Activated naive CD8-positive, alpha-beta T cell treated with anti-CD3 and anti-CD28 coated beads, Interleukin-2, amount 10 ng/mL, durations not matched to agents 7 days and 5 days (primary cell): ENCODE results near the gene EXT2. TPM values are rescaled to one million over a fixed set of nuclear protein-coding genes. Genes with fewer than 3 reads are reported as not detected.

Experiments used
- ATAC-seq: fragments of 150-1000 bp; cut with Tn5 transposase; one replicate; pipeline ENCODE4 v1.10.0; 2021; ENCODE audit warnings: low read depth, moderate library complexity
- POLR2A ChIA-PET: fragments of 350-600 bp; sonication (Branson Sonifier 250); formaldehyde crosslinking; loops from one replicate; lab custom pipeline; 2021; ENCODE audit warnings: antibody characterized with exemption; lab: Charles Lee
- DNase-seq: peaks from one replicate; pipeline ENCODE4 v3.0.0; 2021
- H3K27ac Mint-ChIP-seq: one replicate; pipeline ENCODE4 v1.8.0; 2022; ENCODE audit warnings: mild to moderate bottlenecking, mixed read lengths
- H3K27me3 Mint-ChIP-seq: one replicate; pipeline ENCODE4 v1.8.0; 2022; ENCODE audit warnings: mild to moderate bottlenecking, moderate library complexity, mixed read lengths
- H3K36me3 Mint-ChIP-seq: one replicate; pipeline ENCODE4 v1.8.0; 2021; ENCODE audit warnings: mild to moderate bottlenecking, mixed read lengths
- H3K4me1 Mint-ChIP-seq: one replicate; pipeline ENCODE4 v1.8.0; 2021; ENCODE audit warnings: mixed read lengths
- H3K4me3 Mint-ChIP-seq: one replicate; pipeline ENCODE4 v1.8.0; 2022; ENCODE audit warnings: mild to moderate bottlenecking, moderate library complexity, mixed read lengths
- H3K9me3 Mint-ChIP-seq: one replicate; pipeline ENCODE4 v1.8.0; 2021; ENCODE audit warnings: mixed read lengths
- total RNA-seq, 2 experiments: library from RNA; stranded (reverse); gene quantifications; one replicate each; pipeline ENCODE4 v1.2.3, GENCODE V29; 2021

EXT2 gene
- total RNA-seq, 2 experiments from 2014 or later, result 26.3 to 28.8 TPM

GRCh38 chr11:44258839-44259420 lies 163.5 kb downstream of the EXT2 start:
- POLR2A ChIA-PET, result no interaction called here
- no peak overlapping the region for H3K27ac Mint-ChIP-seq
- no peak for ATAC-seq

GRCh38 chr11:44260081-44260480 lies 164.6 kb downstream of the EXT2 start:
- Mint-ChIP-seq H3K27me3 (peaks cover 8% of the 10 kb centered on the region), H3K4me3 (no peak overlapping the region), H3K4me1 (peaks cover 25% of the 10 kb centered on the region), H3K36me3 (peaks cover 4% of the 10 kb centered on the region), H3K27ac (no peak overlapping the region), H3K9me3 (no peaks in the 10 kb centered on the region)
- POLR2A ChIA-PET, result no interaction called here
- DNase-seq (no peak), ATAC-seq (no peak)

More at GRCh38 chr11:44258839-44259420, 163.5 kb downstream of the EXT2 start:
- no peaks in the 10 kb centered on the region for H3K9me3 Mint-ChIP-seq
- peaks cover 4% of the 10 kb centered on the region for H3K36me3 Mint-ChIP-seq
- no peak for DNase-seq
- H3K4me1 Mint-ChIP-seq, result peaks cover 25% of the 10 kb centered on the region
- no peak overlapping the region for H3K4me3 Mint-ChIP-seq
- H3K27me3 Mint-ChIP-seq, result peaks cover 10% of the 10 kb centered on the region

DNA sequence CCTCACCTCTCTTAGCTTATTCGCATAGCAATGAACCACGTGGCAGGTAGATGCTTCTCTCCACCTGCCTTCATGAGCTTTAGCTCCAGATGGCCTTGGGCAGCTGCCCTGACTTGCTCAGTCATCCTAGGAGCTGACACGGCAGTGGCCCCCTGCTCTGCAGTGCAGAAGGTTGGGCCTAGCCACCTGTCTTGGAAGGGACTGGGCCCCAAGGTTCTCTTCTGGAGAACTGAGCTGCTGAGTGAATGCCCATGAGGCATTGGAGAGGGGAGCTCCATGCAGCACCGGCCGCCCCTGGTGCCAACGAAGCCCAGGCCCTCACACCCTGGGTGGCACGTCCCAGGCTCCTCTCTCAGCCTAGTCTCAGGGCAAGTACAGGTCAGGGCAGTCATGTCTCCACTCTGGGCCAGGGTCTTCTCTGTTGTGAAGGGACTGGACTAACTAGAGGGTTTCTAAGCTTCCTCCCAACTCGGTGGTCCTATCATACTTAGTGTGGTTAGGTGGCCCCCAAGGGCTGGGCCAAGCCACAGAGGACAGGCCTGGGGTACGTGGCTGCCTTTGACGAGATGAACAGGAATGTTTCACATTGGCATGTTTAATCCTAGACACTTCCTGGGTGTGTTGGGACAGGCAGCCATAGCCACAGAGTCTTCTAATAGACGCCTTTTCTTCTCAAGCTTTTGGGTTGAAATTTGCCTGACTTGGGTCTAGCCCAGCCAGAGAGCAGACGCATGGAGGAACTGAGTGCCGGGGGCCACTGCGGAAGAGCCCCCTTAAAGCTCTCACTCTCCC lies 166.5 kb downstream of the EXT2 start:
- no peaks in the 10 kb centered on the region for H3K9me3 Mint-ChIP-seq
- H3K4me3 Mint-ChIP-seq, result no peak overlapping the region
- H3K27ac Mint-ChIP-seq, result no peak overlapping the region
- peaks cover 9% of the 10 kb centered on the region for H3K27me3 Mint-ChIP-seq
- DNase-seq (no peak), ATAC-seq (no peak)
- POLR2A ChIA-PET, result no interaction called here
- peaks cover 19% of the 10 kb centered on the region for H3K4me1 Mint-ChIP-seq
- peaks cover 4% of the 10 kb centered on the region for H3K36me3 Mint-ChIP-seq

DNA sequence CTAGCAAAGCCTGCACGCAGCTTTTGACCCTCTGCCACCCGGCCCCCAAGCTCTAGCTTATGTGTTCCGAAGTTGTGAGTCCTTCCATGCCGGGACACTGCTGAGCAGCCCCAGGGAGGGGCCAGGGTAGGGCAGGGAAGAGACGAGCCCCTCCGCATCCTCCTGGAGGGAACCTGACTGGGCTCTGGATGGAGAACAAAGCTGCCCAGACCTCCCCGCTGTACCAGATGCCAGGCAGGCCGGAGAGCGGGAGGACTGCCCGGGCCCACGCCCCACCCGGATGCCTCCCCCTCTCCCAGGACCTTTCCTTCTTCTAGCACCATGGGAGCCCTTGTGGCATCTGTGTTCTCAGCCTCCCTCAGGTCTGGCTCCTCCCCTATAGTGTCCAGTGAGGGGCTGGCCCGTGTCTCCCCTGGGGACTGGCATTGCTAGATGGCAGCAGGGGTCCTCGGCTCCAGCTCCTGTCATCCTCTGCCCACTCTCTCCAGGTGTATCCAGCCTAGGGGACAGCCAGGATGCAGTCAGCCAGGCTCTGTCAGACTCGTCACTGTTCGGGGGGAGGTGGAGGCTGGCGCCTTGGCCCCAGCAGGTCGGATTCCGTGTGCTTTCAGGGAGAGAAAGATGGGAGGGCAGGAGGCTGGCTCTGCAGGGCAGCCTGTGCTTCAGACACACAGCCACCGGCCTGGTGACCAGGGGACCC lies 168.4 kb downstream of the EXT2 start:
- ATAC-seq (no peak), DNase-seq (no peak)
- Mint-ChIP-seq H3K4me1 (peaks cover 7% of the 10 kb centered on the region), H3K27ac (no peak overlapping the region), H3K36me3 (no peaks in the 10 kb centered on the region), H3K27me3 (peaks cover 11% of the 10 kb centered on the region), H3K4me3 (no peak overlapping the region), H3K9me3 (no peaks in the 10 kb centered on the region)
- POLR2A ChIA-PET, result no interaction called here

DNA sequence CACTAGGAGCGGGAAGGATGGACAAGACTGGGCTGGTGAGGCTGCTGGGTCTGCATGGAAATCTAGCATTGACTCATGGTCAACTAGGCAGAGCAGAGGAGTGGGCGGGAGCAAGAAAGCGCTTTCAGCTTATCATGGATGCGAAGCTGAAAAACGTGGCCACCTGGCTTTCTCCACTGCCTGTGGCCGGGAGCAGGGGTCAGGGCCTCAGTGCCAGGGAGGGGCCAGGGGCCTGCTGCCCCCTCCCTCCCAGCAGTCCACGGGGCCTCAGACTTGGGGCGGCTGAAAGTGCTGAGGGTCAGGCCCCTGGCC lies 168.9 kb downstream of the EXT2 start:
- Mint-ChIP-seq H3K27ac (no peak overlapping the region), H3K9me3 (no peaks in the 10 kb centered on the region), H3K36me3 (no peaks in the 10 kb centered on the region), H3K4me1 (peaks cover 3% of the 10 kb centered on the region), H3K27me3 (peaks cover 11% of the 10 kb centered on the region), H3K4me3 (no peak overlapping the region)
- POLR2A ChIA-PET, result no interaction called here
- ATAC-seq (no peak), DNase-seq (no peak)

DNA sequence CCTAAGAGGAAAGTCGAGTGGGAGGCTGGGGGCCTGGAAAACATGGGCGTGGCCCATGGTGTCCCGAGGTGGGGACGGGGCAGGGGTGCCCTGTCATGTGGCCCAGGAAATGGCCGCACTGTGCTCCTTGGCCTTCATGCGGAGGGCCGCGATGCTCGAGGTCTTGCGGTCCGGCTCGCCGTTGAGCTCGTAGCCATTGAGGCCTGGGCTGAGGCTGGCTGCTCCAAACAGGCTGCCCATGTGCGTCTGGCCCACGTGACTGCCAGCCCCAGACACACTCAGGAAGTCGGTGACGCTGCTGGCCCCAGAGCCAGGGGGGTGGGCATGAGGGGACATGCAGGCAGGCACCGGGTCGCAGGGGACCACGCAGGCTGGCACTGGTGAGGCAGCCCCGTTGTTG lies 169.3 kb downstream of the EXT2 start:
- no peak overlapping the region for H3K27ac Mint-ChIP-seq
- H3K4me3 Mint-ChIP-seq, result no peak overlapping the region
- peaks cover 10% of the 10 kb centered on the region for H3K27me3 Mint-ChIP-seq
- POLR2A ChIA-PET, result no interaction called here
- DNase-seq, result no peak
- H3K9me3 Mint-ChIP-seq, result no peaks in the 10 kb centered on the region
- no peak for ATAC-seq
- H3K4me1 Mint-ChIP-seq, result peaks cover 3% of the 10 kb centered on the region
- H3K36me3 Mint-ChIP-seq, result no peaks in the 10 kb centered on the region

DNA sequence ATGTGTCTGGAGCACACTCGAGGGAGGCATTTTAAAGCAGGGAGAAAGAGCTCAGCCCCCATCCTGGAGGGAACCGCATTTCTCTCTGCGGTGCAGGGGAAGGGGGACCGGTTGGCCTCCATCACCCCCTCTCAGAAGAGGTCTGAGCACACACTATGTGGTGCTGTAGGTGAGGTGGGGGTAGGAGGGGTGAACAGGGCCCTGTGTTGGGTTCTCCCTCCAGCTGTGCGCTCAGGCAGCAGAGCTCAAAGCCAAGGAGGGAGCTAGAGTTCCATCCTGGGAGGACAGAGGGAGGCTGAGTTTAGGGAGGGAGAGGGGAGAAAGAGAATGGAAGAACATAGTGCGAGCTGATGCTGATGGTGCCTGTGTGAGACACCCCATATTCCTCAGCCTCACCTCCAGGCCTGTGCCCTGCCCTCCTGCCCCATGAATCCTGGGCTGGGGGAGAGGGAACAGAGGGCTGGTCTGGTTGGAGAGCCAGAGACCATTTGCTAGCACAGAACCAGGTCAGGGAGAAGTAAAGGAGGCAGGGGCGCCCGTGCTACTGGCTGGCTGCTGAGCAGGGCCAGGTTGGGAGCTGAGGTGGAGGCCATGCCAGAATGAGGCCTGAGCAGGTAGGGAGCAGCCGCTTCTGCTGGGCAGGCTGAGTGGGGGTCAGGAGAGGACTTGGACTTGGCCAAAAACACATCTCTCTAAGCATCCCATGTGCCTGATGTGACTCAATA lies 170.7 kb downstream of the EXT2 start:
- Mint-ChIP-seq H3K27ac (no peak overlapping the region), H3K27me3 (peaks cover 3% of the 10 kb centered on the region), H3K9me3 (no peaks in the 10 kb centered on the region), H3K4me1 (peaks cover 3% of the 10 kb centered on the region), H3K4me3 (no peak overlapping the region), H3K36me3 (no peaks in the 10 kb centered on the region)
- ATAC-seq (no peak), DNase-seq (no peak)
- POLR2A ChIA-PET, result no interaction called here

DNA sequence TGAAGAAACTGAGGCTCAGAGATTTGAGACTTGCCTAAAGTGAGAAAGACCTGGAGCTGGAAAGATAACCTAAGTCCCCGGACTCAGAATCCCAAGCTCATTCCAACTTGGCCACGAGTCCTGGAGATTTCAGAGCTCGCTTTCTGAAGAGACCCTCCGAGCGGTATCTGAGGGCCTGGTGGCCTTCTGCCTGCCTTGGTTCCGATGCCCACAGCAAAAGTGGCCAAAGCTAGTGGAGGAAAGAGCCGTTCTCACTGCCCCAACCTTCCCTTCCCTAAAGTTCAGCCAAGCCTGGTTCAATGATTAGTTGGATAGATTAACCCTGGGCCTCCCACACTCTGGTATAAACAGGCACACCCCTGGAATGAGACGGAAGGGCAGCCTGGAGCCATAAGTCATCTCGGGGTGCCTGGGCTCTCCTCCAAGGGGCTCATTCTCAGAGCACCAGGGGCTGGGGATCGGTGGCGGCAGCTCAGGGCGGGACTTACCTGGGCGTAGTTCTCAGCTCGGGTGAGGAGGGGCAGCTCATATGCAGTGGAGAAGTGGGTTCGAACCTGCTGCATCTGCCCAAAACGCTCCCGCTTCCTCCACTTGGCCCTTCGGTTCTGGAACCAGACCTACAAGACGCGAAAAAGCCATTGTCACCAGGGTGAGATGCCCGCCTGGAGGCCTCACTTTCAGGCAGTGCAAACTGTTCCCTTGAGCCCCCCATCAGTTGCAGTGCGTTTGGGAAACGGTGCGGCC lies 171.7 kb downstream of the EXT2 start:
- H3K4me1 Mint-ChIP-seq, result peaks cover 3% of the 10 kb centered on the region
- no peak for ATAC-seq

DNA sequence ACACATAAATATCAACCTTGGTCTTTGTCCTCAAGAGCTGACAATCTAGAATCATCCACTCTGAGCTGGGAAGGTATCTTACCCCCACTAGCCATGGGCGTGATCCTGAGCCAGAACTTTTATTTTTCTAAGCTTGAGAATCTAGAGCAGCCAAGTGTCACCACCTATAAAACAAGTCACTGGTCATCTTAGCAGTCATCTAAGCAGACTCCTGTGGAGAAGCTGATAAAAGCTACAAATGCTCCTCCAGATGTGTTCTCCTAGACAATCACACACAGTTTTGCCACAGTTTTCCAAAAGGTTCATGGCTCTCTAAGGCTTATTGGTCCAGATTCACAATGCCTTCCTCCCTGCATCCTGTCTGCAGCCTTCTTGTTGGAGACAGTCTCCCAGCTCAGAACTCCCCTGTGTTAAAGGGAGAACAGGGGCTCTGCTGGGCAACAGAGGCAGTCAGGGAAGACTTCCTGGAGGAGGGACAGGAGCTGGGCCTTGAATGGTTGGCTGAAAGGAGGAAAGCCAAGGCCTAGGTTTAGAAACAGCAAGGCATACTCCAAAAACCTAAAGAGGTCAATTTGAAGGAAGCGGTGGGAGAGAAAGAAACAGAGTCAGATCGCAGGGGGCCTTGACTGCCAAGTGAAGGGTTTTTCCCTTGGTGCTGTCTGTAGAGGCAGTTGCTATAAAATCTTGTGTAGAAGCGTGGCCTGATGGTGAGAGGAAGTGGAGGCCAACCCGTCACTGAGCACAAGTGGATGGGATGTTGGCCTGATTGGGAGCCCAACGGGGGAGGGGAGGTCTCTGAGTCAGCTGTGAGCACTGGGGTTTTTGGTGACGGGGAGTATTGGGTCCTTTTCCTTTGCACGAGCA lies 172.5 kb downstream of the EXT2 start:
- H3K27me3 Mint-ChIP-seq, result peaks cover 3% of the 10 kb centered on the region
- POLR2A ChIA-PET, result no interaction called here

More for the DNA sequence above, 171.7 kb downstream of the EXT2 start:
- H3K27me3 Mint-ChIP-seq, result peaks cover 3% of the 10 kb centered on the region
- H3K4me3 Mint-ChIP-seq, result no peak overlapping the region
- H3K9me3 Mint-ChIP-seq, result no peaks in the 10 kb centered on the region
- H3K27ac Mint-ChIP-seq, result no peak overlapping the region
- no peaks in the 10 kb centered on the region for H3K36me3 Mint-ChIP-seq
- no peak for DNase-seq
- POLR2A ChIA-PET, result no interaction called here

DNA sequence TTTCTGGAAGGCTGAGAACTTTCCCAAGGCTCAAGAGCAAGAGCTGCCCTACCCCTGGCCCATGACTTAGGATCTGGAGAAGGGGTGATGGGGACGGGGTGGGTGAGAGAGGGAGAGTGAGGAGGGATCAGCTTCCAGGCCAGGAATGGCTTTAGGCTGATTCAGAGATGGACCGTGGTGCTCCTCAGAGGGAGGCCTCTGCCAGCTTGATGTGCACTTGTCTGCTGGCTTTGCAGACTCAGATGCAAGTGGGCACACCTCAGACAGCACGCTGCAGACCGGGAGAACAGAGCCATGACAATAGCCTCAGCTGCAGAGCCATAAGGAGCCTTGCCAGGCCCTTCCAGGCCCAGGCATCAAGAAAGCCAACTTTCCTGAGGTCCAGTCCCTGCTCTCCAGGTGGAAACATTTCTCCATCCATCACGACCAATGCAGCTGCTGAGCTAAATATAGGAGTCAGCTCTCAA lies 173.2 kb downstream of the EXT2 start:
- DNase-seq (no peak), ATAC-seq (no peak)
- H3K4me3 Mint-ChIP-seq, result no peak overlapping the region
- H3K36me3 Mint-ChIP-seq, result no peaks in the 10 kb centered on the region
- H3K27ac Mint-ChIP-seq, result no peak overlapping the region
- H3K9me3 Mint-ChIP-seq, result no peaks in the 10 kb centered on the region
- POLR2A ChIA-PET, result no interaction called here
- peaks cover 3% of the 10 kb centered on the region for H3K4me1 Mint-ChIP-seq
- H3K27me3 Mint-ChIP-seq, result peaks cover 3% of the 10 kb centered on the region

More for the DNA sequence above, 172.5 kb downstream of the EXT2 start:
- Mint-ChIP-seq H3K27ac (no peak overlapping the region), H3K36me3 (no peaks in the 10 kb centered on the region), H3K4me1 (peaks cover 3% of the 10 kb centered on the region), H3K4me3 (no peak overlapping the region), H3K9me3 (no peaks in the 10 kb centered on the region)
- DNase-seq, result no peak
- ATAC-seq, result no peak

GRCh38 chr11:44269369-44270351 lies 174.2 kb downstream of the EXT2 start:
- Mint-ChIP-seq H3K4me3 (no peak overlapping the region), H3K36me3 (no peaks in the 10 kb centered on the region), H3K27ac (no peak overlapping the region), H3K27me3 (peaks cover 3% of the 10 kb centered on the region), H3K9me3 (no peaks in the 10 kb centered on the region), H3K4me1 (peaks cover 3% of the 10 kb centered on the region)
- DNase-seq, result no peak
- no peak for ATAC-seq
- POLR2A ChIA-PET, result no interaction called here
